Measurements from ENCODE around the gene RALGPS2.

The RALGPS2 gene

GRCh38 chr1:178899402-178899801 is 174.4 kb downstream of the RALGPS2 start:
- Histone ChIP-seq H3K27ac (ENCODE audit: insufficient read depth, low read depth, low read length, poor library complexity, severe bottlenecking) (no peak overlapping the region), H3K4me1 (ENCODE audit: control insufficient read depth, insufficient read depth, low read length) (no peaks in the 10 kb centered on the region), H3K36me3 (ENCODE audit: control insufficient read depth, insufficient read depth, low read length) (peaks cover 3% of the 10 kb centered on the region), H3K27me3 (ENCODE audit: control insufficient read depth, insufficient read depth, low read length, poor library complexity, severe bottlenecking) (no peaks in the 10 kb centered on the region), H3K4me3 (ENCODE audit: insufficient read depth, low read depth, low read length) (no peak overlapping the region), H3K9me3 (ENCODE audit: control insufficient read depth, low read length) (no peaks in the 10 kb centered on the region)
- 100% methylated on average over 2 of the region's 2 CpGs; no CpG with 5 or more reads in 1 of the 2 experiments for WGBS, 2 experiments

GRCh38 chr1:178901482-178902125 is 176.6 kb downstream of the RALGPS2 start:
- Histone ChIP-seq H3K27me3 (ENCODE audit: control insufficient read depth, insufficient read depth, low read length, poor library complexity, severe bottlenecking) (no peaks in the 10 kb centered on the region), H3K36me3 (ENCODE audit: control insufficient read depth, insufficient read depth, low read length) (peaks cover 3% of the 10 kb centered on the region), H3K4me3 (ENCODE audit: insufficient read depth, low read depth, low read length) (no peak overlapping the region), H3K27ac (ENCODE audit: insufficient read depth, low read depth, low read length, poor library complexity, severe bottlenecking) (no peak overlapping the region), H3K4me1 (ENCODE audit: control insufficient read depth, insufficient read depth, low read length) (no peaks in the 10 kb centered on the region), H3K9me3 (ENCODE audit: control insufficient read depth, low read length) (no peaks in the 10 kb centered on the region)
- WGBS, 2 experiments: 100% methylated on average over 1 of the region's 1 CpG

GRCh38 chr1:178908358-178908757 is 183.3 kb downstream of the RALGPS2 start:
- no peaks in the 10 kb centered on the region for H3K9me3 ChIP-seq (ENCODE audit: control insufficient read depth, low read length)
- no peaks in the 10 kb centered on the region for H3K4me1 ChIP-seq (ENCODE audit: control insufficient read depth, insufficient read depth, low read length)
- no peak overlapping the region for H3K27ac ChIP-seq (ENCODE audit: insufficient read depth, low read depth, low read length, poor library complexity, severe bottlenecking)
- no peaks in the 10 kb centered on the region for H3K27me3 ChIP-seq (ENCODE audit: control insufficient read depth, insufficient read depth, low read length, poor library complexity, severe bottlenecking)
- 89 to 91% methylated on average over 1 of the region's 1 CpG for WGBS, 2 experiments
- peaks cover 3% of the 10 kb centered on the region for H3K36me3 ChIP-seq (ENCODE audit: control insufficient read depth, insufficient read depth, low read length)
- no peak overlapping the region for H3K4me3 ChIP-seq (ENCODE audit: insufficient read depth, low read depth, low read length)

GRCh38 chr1:178910023-178910422 is 185.0 kb downstream of the RALGPS2 start:
- no peaks in the 10 kb centered on the region for H3K36me3 ChIP-seq (ENCODE audit: control insufficient read depth, insufficient read depth, low read length)
- no peak overlapping the region for H3K4me3 ChIP-seq (ENCODE audit: insufficient read depth, low read depth, low read length)
- no peak overlapping the region for H3K27ac ChIP-seq (ENCODE audit: insufficient read depth, low read depth, low read length, poor library complexity, severe bottlenecking)
- WGBS, 2 experiments: 100% methylated on average over 1 of the region's 1 CpG
- no peaks in the 10 kb centered on the region for H3K9me3 ChIP-seq (ENCODE audit: control insufficient read depth, low read length)
- no peaks in the 10 kb centered on the region for H3K4me1 ChIP-seq (ENCODE audit: control insufficient read depth, insufficient read depth, low read length)
- no peaks in the 10 kb centered on the region for H3K27me3 ChIP-seq (ENCODE audit: control insufficient read depth, insufficient read depth, low read length, poor library complexity, severe bottlenecking)

GRCh38 chr1:178912597-178912996 is 187.6 kb downstream of the RALGPS2 start:
- Histone ChIP-seq H3K9me3 (ENCODE audit: control insufficient read depth, low read length) (no peaks in the 10 kb centered on the region), H3K4me1 (ENCODE audit: control insufficient read depth, insufficient read depth, low read length) (no peaks in the 10 kb centered on the region), H3K27me3 (ENCODE audit: control insufficient read depth, insufficient read depth, low read length, poor library complexity, severe bottlenecking) (no peaks in the 10 kb centered on the region), H3K4me3 (ENCODE audit: insufficient read depth, low read depth, low read length) (no peak overlapping the region), H3K36me3 (ENCODE audit: control insufficient read depth, insufficient read depth, low read length) (no peaks in the 10 kb centered on the region), H3K27ac (ENCODE audit: insufficient read depth, low read depth, low read length, poor library complexity, severe bottlenecking) (no peak overlapping the region)
- 91 to 96% methylated on average over 2 of the region's 2 CpGs for WGBS, 2 experiments

GRCh38 chr1:178916448-178917174 is 191.6 kb downstream of the RALGPS2 start:
- no peaks in the 10 kb centered on the region for H3K27me3 ChIP-seq (ENCODE audit: control insufficient read depth, insufficient read depth, low read length, poor library complexity, severe bottlenecking)
- H3K9me3 ChIP-seq (ENCODE audit: control insufficient read depth, low read length): no peaks in the 10 kb centered on the region
- WGBS, 2 experiments: 88% methylated on average over 5 of the region's 5 CpGs
- H3K36me3 ChIP-seq (ENCODE audit: control insufficient read depth, insufficient read depth, low read length): no peaks in the 10 kb centered on the region
- H3K27ac ChIP-seq (ENCODE audit: insufficient read depth, low read depth, low read length, poor library complexity, severe bottlenecking): no peak overlapping the region
- H3K4me3 ChIP-seq (ENCODE audit: insufficient read depth, low read depth, low read length): no peak overlapping the region
- H3K4me1 ChIP-seq (ENCODE audit: control insufficient read depth, insufficient read depth, low read length): no peaks in the 10 kb centered on the region

GRCh38 chr1:178918308-178918707 is 193.3 kb downstream of the RALGPS2 start:
- WGBS, 2 experiments: 97 to 100% methylated on average over 6 of the region's 6 CpGs

GRCh38 chr1:178918955-178919354 is 193.9 kb downstream of the RALGPS2 start:
- Histone ChIP-seq H3K27ac (ENCODE audit: insufficient read depth, low read depth, low read length, poor library complexity, severe bottlenecking) (no peak overlapping the region), H3K4me3 (ENCODE audit: insufficient read depth, low read depth, low read length) (no peak overlapping the region), H3K9me3 (ENCODE audit: control insufficient read depth, low read length) (no peaks in the 10 kb centered on the region), H3K36me3 (ENCODE audit: control insufficient read depth, insufficient read depth, low read length) (no peaks in the 10 kb centered on the region), H3K4me1 (ENCODE audit: control insufficient read depth, insufficient read depth, low read length) (no peaks in the 10 kb centered on the region), H3K27me3 (ENCODE audit: control insufficient read depth, insufficient read depth, low read length, poor library complexity, severe bottlenecking) (no peaks in the 10 kb centered on the region)
- 92 to 100% methylated on average over 2 of the region's 2 CpGs for WGBS, 2 experiments

More at GRCh38 chr1:178918308-178918707, 193.3 kb downstream of the RALGPS2 start:
- Histone ChIP-seq H3K4me3 (ENCODE audit: insufficient read depth, low read depth, low read length) (no peak overlapping the region), H3K27me3 (ENCODE audit: control insufficient read depth, insufficient read depth, low read length, poor library complexity, severe bottlenecking) (no peaks in the 10 kb centered on the region), H3K9me3 (ENCODE audit: control insufficient read depth, low read length) (no peaks in the 10 kb centered on the region), H3K4me1 (ENCODE audit: control insufficient read depth, insufficient read depth, low read length) (no peaks in the 10 kb centered on the region), H3K27ac (ENCODE audit: insufficient read depth, low read depth, low read length, poor library complexity, severe bottlenecking) (no peak overlapping the region), H3K36me3 (ENCODE audit: control insufficient read depth, insufficient read depth, low read length) (no peaks in the 10 kb centered on the region)

- Histone ChIP-seq H3K36me3 (ENCODE audit: control insufficient read depth, insufficient read depth, low read length) (no peaks in the 10 kb centered on the region), H3K4me1 (ENCODE audit: control insufficient read depth, insufficient read depth, low read length) (no peaks in the 10 kb centered on the region), H3K4me3 (ENCODE audit: insufficient read depth, low read depth, low read length) (no peak overlapping the region), H3K27me3 (ENCODE audit: control insufficient read depth, insufficient read depth, low read length, poor library complexity, severe bottlenecking) (no peaks in the 10 kb centered on the region), H3K27ac (ENCODE audit: insufficient read depth, low read depth, low read length, poor library complexity, severe bottlenecking) (no peak overlapping the region), H3K9me3 (ENCODE audit: control insufficient read depth, low read length) (no peaks in the 10 kb centered on the region)
- 88% methylated on average over 2 of the region's 2 CpGs; no CpG with 5 or more reads in 1 of the 2 experiments for WGBS, 2 experiments
Observed at GRCh38 chr1:178919581-178919980, 194.5 kb downstream of the RALGPS2 start.

- no peaks in the 10 kb centered on the region for H3K4me1 ChIP-seq (ENCODE audit: control insufficient read depth, insufficient read depth, low read length)
- no peak overlapping the region for H3K27ac ChIP-seq (ENCODE audit: insufficient read depth, low read depth, low read length, poor library complexity, severe bottlenecking)
- no peaks in the 10 kb centered on the region for H3K27me3 ChIP-seq (ENCODE audit: control insufficient read depth, insufficient read depth, low read length, poor library complexity, severe bottlenecking)
- no peaks in the 10 kb centered on the region for H3K36me3 ChIP-seq (ENCODE audit: control insufficient read depth, insufficient read depth, low read length)
- H3K9me3 ChIP-seq (ENCODE audit: control insufficient read depth, low read length): no peaks in the 10 kb centered on the region
- no peak overlapping the region for H3K4me3 ChIP-seq (ENCODE audit: insufficient read depth, low read depth, low read length)
- 98 to 100% methylated on average over 2 of the region's 2 CpGs for WGBS, 2 experiments
Observed at GRCh38 chr1:178921499-178921898, 196.5 kb downstream of the RALGPS2 start.
